HepG2 (cell line): ENCODE data around the gene GPN2. TPM values are rescaled to one million over a fixed set of nuclear protein-coding genes. Genes with fewer than 3 reads are reported as not detected.

Experiments used
- CBX2 ChIP-seq, 2 experiments: fragments of 200-600 bp in 1 of 2; sonication (generic); formaldehyde crosslinking in 1 of 2; IDR thresholded peaks; 2 replicates each; pipeline versions ENCODE4 v1.7.0 to v1.8.1; 2018 to 2022; ENCODE audit warnings: low read depth in 2 of 2, low read length in 1 of 2, mild to moderate bottlenecking in 1 of 2, missing genetic modification reagents in 1 of 2
- EZH2 ChIP-seq: conservative IDR thresholded peaks from 2 replicates; pipeline ENCODE4 v1.6.1; 2012; ENCODE audit warnings: mild to moderate bottlenecking, low read depth, low read length, moderate library complexity
- GATAD1 ChIP-seq: IDR thresholded peaks from 2 replicates; pipeline ENCODE4 v1.6.1; 2016; ENCODE audit warnings: missing genetic modification reagents, missing compliant biosample characterization
- GFI1 ChIP-seq: sonication (generic); formaldehyde crosslinking; IDR thresholded peaks from 2 replicates; pipeline ENCODE4 v1.5.0; 2020; ENCODE audit warnings: missing genetic modification reagents, mild to moderate bottlenecking, borderline replicate concordance
- MNT ChIP-seq: fragments of 450-650 bp; IDR thresholded peaks from 2 replicates; pipeline ENCODE4 v1.6.1; 2016
- ONECUT2 ChIP-seq: sonication (generic); formaldehyde crosslinking; IDR thresholded peaks from 2 replicates; pipeline ENCODE4 v1.4.0; 2020; ENCODE audit warnings: missing genetic modification reagents
- PAF1 ChIP-seq: IDR thresholded peaks from 2 replicates; pipeline ENCODE4 v1.6.1; 2016; ENCODE audit warnings: missing genetic modification reagents, missing compliant biosample characterization
- RFXAP ChIP-seq: sonication (generic); formaldehyde crosslinking; IDR thresholded peaks from 2 replicates; pipeline ENCODE4 v1.4.0; 2020; ENCODE audit warnings: missing genetic modification reagents, borderline replicate concordance
- TARDBP ChIP-seq: sonication (generic); formaldehyde crosslinking; IDR thresholded peaks from 2 replicates; pipeline ENCODE4 v1.8.0; 2022; ENCODE audit warnings: mild to moderate bottlenecking, missing genetic modification reagents
- ZBTB21 ChIP-seq: sonication (generic); formaldehyde crosslinking; IDR thresholded peaks from 2 replicates; pipeline ENCODE4 v1.4.0; 2020; ENCODE audit warnings: missing genetic modification reagents
- ZNF430 ChIP-seq: sonication (generic); formaldehyde crosslinking; IDR thresholded peaks from 2 replicates; pipeline ENCODE4 v1.9.0; 2021; ENCODE audit warnings: mild to moderate bottlenecking, missing genetic modification reagents
- ZNF460 ChIP-seq: sonication (generic); formaldehyde crosslinking; IDR thresholded peaks from 2 replicates; pipeline ENCODE4 v1.5.1; 2020; ENCODE audit warnings: missing genetic modification reagents, mild to moderate bottlenecking, borderline replicate concordance
- ZNF547 ChIP-seq: sonication (generic); formaldehyde crosslinking; IDR thresholded peaks from 2 replicates; pipeline ENCODE4 v1.5.1; 2020; ENCODE audit warnings: mild to moderate bottlenecking, missing genetic modification reagents
- ZNF691 ChIP-seq: sonication (generic); formaldehyde crosslinking; IDR thresholded peaks from 2 replicates; pipeline ENCODE4 v1.4.0; 2020; ENCODE audit warnings: missing genetic modification reagents, low read depth, mild to moderate bottlenecking, borderline replicate concordance
- ZNF746 ChIP-seq: sonication (generic); formaldehyde crosslinking; IDR thresholded peaks from 2 replicates; pipeline ENCODE4 v1.8.0; 2022; ENCODE audit warnings: mild to moderate bottlenecking, missing genetic modification reagents
- polyA plus RNA-seq, 8 experiments: library from polyadenylated mRNA; depleted of rRNA in 3 of 8; stranded (reverse) in 7 of 8; unstranded in 1 of 8; fragments of >200 nt; fragmentation: Illumina TruSeq in 4 of 8; extraction: Trizol in 4 of 8; gene quantifications; 2 replicates each; pipeline versions ENCODE4 v1.2.1 to v1.2.3, GENCODE V29; 2011 to 2016; ENCODE audit warnings: low read depth in 4 of 8, missing spikeins in 1 of 8, mixed read lengths in 1 of 8; ENCODE audit not compliant: insufficient read depth in 1 of 8
- total RNA-seq, 5 experiments: library from RNA; depleted of rRNA; stranded (reverse); fragments of >200 nt; fragmentation: Illumina TruSeq; extraction: Trizol; gene quantifications; 2 replicates each; pipeline ENCODE4 v1.2.3, GENCODE V29; 2016; ENCODE audit warnings: low read depth in 1 of 5
- TF ChIP-seq, protein P1 (sequence below), 2 experiments: sonication (generic) in 1 of 2; formaldehyde crosslinking in 1 of 2; IDR thresholded peaks; 2 replicates each; pipeline versions ENCODE4 v1.5.1 to v1.6.1; 2011 to 2020; ENCODE audit warnings: borderline replicate concordance in 1 of 2, low read depth in 1 of 2, low read length in 1 of 2, mild to moderate bottlenecking in 1 of 2, missing genetic modification reagents in 1 of 2, moderate library complexity in 1 of 2
- TF ChIP-seq, protein P2 (sequence below): sonication (generic); formaldehyde crosslinking; conservative IDR thresholded peaks from 2 replicates; pipeline ENCODE4 v1.8.1; 2023; ENCODE audit warnings: missing genetic modification reagents
- TF ChIP-seq, protein P3 (sequence below): sonication (generic); formaldehyde crosslinking; IDR thresholded peaks from 2 replicates; pipeline ENCODE4 v1.4.0; 2020; ENCODE audit warnings: missing genetic modification reagents, mild to moderate bottlenecking, borderline replicate concordance

Gene GPN2
- total and polyA plus RNA-seq, 2 of the 13 experiments (the other 11 are each of a cell fraction or from before 2014, with no cell fraction given) = 19.3 to 38.9 TPM

- TF ChIP-seq GATAD1 (CRISPR knock-in tag) (peak; percentile 66; the same call in 1 of the 2 replicates), RFXAP (CRISPR knock-in tag) (peak; percentile 78; the same call in 1 of the 2 replicates), ZNF691 (CRISPR knock-in tag) (0 out of 2 replicates have a peak, but pooled peaks have one; percentile 10), ZNF746 (CRISPR knock-in tag) (peak; percentile 98), ZNF460 (CRISPR knock-in tag) (peak; percentile 29; the same call in 1 of the 2 replicates), CBX2 (IDR thresholded peaks at IDR 0.05; ENCODE audit: low read depth, low read length) (no peak), CBX2 (CRISPR knock-in tag; IDR thresholded peaks at IDR 0.05; ENCODE audit: low read depth) (no peak), TARDBP (CRISPR knock-in tag) (peak; percentile 91), PAF1 (peak; percentile 33; the same call in 1 of the 2 replicates), GFI1 (CRISPR knock-in tag) (peak; percentile 84), ZNF430 (CRISPR knock-in tag) (no peak), ZBTB21 (CRISPR knock-in tag) (peak; percentile 39; the same call in 1 of the 2 replicates), MNT (0 out of 2 replicates have a peak, but pooled peaks have one; percentile 23), EZH2 (no peak), ZNF547 (no peak), ONECUT2 (CRISPR knock-in tag) (peak; percentile 87)
- TF ChIP-seq, protein P1, sequence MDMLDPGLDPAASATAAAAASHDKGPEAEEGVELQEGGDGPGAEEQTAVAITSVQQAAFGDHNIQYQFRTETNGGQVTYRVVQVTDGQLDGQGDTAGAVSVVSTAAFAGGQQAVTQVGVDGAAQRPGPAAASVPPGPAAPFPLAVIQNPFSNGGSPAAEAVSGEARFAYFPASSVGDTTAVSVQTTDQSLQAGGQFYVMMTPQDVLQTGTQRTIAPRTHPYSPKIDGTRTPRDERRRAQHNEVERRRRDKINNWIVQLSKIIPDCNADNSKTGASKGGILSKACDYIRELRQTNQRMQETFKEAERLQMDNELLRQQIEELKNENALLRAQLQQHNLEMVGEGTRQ (IDR thresholded peaks at IDR 0.05; ENCODE audit: low read depth, low read length) = no peak
- TF ChIP-seq, protein P1 (CRISPR knock-in tag; IDR thresholded peaks at IDR 0.05; ENCODE audit: borderline replicate concordance) = 0 out of 2 replicates have a peak, but pooled peaks have one; percentile 24
- TF ChIP-seq, protein P2, sequence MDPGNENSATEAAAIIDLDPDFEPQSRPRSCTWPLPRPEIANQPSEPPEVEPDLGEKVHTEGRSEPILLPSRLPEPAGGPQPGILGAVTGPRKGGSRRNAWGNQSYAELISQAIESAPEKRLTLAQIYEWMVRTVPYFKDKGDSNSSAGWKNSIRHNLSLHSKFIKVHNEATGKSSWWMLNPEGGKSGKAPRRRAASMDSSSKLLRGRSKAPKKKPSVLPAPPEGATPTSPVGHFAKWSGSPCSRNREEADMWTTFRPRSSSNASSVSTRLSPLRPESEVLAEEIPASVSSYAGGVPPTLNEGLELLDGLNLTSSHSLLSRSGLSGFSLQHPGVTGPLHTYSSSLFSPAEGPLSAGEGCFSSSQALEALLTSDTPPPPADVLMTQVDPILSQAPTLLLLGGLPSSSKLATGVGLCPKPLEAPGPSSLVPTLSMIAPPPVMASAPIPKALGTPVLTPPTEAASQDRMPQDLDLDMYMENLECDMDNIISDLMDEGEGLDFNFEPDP = 0 out of 2 replicates have a peak, but pooled peaks have one; percentile 14
- TF ChIP-seq, protein P3, sequence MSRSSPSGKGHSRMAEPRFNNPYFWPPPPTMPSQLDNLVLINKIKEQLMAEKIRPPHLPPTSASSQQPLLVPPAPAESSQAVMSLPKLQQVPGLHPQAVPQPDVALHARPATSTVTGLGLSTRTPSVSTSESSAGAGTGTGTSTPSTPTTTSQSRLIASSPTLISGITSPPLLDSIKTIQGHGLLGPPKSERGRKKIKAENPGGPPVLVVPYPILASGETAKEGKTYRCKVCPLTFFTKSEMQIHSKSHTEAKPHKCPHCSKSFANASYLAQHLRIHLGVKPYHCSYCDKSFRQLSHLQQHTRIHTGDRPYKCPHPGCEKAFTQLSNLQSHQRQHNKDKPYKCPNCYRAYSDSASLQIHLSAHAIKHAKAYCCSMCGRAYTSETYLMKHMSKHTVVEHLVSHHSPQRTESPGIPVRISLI (CRISPR knock-in tag) = peak; percentile 64; the same call in 1 of the 2 replicates
These were observed 20.5 kb upstream of the GPN2 start (continued) for GRCh38 chr1:26910343-26911160.
